Activated T-helper 1 cell treated with anti-CD3 and anti-CD28 coated beads, Interleukin-2, amount 50 U/mL, for 16 hours (primary cell): Measurements from ENCODE around the gene FASN.

ENCODE experiments used
- DNase-seq, 2 donors: peaks; one replicate each; pipeline ENCODE4 v3.0.0-alpha.2; 2020; ENCODE audit warnings: low read depth in 1 of 2, low spot score in 1 of 2

The FASN gene

GRCh38 chr17:82103553-82104451 is 5.8 kb upstream of the FASN start:
- DNase-seq, result no peak

DNA sequence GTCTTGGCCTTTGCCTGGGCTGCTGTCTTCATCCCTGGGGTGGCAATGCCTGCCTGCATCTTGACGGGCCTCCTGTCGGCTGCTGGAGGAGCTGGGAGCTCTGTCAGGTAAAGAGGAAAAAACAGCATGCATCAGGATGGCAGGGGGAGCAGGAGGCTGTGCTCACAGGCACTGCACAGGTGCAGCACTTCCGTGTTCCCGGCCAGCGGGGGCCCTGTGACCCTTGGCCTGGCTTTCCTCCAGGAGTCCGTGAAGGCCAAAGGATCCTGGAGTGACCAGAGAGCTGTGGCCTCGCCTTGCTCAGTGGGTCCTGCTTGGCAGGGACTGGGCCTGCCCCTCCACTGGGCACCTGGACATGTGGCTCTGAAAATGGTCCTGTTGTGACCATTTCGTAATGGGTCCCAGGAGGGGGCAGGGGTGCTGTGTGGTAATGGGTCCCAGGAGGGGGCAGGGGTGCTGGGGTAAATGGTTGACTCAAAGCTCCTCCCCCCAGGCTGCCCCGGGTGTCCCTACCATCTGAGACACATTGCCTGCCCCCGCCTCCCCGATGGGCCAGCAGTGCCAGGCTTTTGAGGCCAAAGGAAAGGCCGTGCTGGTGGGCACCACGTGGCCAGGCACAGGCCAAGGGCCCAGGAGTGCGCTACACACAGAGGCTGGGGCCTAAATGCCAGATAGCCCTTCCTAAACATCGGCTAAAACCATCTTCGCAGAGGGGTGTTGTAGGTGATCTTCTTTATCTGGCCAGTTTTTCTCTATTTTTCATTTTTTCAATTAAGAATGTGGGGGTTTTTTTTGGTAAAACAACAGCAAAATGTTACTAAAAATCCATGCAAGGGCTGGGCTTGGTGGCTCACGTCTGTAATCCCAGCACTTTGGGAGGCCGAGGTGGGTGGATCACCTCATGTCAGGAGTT is 4.0 kb upstream of the FASN start:
- DNase-seq, result no peak

- no peak for DNase-seq
Observed at GRCh38 chr17:82101301-82101715, 3.3 kb upstream of the FASN start.

- no peak for DNase-seq
Observed at GRCh38 chr17:82100502-82101298, 2.7 kb upstream of the FASN start.

DNA sequence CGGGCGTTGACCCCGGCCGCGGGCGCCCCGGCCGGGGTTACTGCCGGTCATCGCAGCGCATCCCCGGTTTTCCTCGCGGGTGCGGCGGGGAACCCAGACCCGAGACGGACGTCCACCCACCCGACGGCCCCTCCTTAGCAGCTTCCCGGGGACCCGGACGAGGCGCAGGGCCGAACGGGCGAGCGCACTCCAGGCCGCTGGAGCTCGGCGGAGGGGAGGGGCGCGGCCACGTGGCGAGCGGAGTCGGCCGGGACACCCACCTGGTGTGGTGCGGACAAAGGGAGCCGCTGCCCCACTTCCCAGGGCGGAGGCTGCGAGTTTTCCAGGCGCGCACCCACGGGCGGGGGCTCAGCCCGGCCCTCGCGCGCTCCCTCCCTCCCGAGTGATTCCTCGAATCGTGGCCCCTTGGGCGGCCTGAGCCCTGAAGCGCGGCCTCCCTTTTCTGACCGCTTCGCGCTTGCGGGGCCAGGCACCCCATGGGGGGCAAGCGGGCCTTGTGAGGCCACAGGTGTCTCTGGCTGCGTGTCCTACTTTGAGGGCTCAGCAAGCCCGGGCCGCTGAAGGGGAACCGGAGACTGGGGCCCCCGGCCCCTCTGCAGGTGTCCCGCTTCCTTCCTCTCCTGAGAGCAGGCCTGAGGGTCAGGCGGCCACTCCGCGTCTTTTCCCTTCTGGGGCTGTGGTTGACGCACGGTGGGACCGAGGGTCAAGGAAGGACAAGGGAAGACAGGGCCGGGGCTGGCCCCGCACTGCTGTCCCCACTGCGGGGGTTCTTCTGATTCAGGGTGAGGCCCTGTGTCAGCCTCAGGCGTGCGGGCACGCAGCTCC is 1.1 kb upstream of the FASN start:
- no peak for DNase-seq

- no peak for DNase-seq
Observed at GRCh38 chr17:82097919-82098168, 192 bp downstream of the FASN start.

DNA sequence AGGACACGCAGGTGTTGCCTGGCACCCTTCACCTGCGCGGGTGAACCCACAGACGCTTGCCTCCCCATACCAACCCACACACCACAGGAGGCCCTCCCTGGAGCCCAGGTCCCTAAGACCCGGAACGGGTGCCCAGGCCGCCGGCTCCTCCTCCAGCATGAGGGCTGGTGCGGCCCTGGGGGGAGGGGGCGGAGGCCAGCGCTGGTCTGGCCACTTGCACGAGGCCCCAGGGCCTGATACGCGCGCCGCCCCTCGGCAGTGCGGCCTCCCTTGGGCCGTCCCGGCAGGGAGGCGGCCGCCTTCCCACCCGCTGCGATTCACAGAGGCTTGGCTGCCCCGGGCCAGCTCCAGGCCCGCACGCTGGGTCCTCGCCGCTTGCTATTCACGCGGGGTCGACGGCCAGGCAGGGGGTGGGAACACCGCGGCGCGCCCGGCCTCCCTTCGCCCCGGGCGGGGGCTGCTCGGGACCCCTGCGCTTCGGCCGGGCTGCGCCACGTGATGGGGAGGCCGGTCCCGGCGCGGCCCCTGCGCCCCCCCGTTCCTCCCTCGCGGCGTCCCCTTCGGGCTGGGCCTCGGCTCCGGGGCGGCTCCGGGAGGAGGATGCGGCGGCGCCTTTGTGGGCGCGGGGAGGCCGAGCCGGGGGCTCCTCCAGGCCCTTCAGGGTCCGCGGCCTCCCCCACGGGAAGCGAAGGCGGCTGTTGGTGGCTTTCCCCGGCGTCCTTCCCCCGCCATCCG is 685 bp downstream of the FASN start:
- DNase-seq, result no peak

DNA sequence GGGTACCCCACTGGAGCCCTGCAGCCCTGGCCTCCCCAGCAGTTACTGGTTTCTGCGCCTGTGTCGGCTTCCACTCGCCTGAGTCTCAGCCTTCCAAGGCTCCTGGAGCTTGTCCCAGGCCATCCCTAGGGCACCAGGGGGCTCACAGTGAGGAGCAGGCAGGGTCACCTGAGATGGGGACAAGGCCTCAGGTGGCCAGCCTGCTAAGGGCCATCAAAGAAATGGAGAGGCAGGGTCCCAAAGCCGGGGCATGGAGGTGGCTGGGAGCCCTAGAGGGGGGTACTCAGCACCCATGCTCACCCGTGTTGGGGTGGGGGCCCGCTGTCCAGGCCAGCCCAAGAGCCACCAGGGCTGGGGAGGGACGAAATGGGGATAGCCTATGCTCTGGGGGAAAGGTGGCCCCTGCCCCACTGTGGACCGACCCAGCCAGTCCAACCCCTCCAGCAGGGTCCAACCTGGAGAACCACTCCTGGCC is 1.3 kb downstream of the FASN start:
- DNase-seq, result no peak

DNA sequence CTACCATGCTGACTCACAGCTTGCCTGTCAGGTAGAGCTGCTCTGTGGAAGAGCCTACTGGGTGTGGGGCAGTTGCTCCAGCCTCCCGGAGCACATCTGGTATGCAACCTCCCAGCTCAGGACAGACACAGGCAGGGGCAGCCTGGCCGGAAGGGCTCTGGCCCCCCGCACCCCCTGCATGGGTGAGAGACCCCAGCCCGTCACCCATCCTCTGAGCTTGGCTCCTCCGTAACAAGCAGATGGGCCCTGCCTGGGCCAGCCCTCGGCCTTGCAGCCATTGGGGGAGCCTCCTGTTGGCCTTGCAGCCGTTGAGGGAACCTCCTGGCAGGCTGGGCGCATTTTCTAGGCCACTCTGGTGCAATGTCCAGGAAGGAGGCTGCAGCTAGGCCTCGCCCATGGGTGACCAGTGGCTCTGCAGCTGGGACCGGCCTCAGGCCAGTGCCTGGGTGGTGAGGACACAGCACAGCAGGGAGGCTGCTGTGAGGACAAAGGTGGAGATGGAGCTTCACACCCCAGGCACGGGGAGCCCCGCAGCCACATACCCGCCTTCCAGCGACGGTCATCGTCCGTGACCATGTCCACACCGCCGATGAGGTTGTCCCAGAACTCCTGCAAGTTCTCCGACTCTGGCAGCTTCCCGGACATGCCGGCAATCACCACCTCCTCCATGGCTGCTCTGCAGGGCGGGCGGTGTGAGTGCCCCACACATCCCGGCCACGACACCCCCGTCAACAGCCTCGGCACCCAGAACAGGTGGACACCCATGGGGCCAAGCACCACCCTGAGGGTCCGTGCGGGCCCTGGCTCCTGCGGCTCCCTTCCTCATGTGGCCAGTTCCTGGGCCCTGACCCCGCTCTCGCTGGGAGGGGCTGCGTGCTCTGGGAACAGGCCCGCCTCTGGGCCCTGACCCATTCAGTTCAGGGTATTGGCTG is 2.0 kb downstream of the FASN start:
- DNase-seq, result no peak

DNA sequence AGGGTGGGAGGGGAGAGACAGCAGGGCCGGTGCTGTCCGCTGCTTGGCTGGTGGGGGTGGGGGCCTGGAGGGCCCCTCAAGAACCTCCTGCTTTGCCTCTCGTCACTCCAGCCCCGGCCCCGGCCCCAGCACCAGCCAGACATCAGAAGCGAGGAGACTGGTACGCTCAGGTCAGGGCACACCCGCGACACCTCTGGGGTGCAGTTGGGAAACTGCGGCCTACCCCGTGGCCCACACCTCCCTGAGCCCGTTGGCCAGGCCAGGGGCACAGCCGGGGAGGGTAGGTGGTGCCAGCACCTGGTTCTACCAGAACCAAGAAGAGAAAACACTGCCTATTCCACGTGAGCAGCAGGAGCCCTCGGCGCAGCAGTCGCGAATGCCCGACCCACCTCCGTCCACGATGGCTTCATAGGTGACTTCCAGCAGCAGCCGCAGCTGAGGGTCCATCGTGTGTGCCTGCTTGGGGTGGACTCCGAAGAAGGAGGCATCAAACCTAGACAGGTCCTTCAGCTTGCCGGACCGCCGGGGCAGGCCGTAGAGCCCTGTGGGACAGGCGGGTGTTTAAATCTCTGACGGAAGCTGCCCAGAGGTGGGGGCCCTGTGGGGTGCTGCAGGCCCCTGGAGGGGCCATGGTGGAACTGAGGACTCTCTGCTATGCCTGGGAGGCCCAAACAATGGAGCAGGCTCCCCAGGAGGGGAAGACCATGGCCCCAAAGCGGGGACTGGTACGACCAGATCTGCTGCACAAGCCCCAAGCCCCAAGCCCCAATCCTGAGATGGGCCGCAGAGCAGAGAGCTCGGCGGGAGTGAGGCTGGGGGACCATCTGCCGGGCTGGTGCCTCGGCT is 2.9 kb downstream of the FASN start:
- no peak for DNase-seq

DNA sequence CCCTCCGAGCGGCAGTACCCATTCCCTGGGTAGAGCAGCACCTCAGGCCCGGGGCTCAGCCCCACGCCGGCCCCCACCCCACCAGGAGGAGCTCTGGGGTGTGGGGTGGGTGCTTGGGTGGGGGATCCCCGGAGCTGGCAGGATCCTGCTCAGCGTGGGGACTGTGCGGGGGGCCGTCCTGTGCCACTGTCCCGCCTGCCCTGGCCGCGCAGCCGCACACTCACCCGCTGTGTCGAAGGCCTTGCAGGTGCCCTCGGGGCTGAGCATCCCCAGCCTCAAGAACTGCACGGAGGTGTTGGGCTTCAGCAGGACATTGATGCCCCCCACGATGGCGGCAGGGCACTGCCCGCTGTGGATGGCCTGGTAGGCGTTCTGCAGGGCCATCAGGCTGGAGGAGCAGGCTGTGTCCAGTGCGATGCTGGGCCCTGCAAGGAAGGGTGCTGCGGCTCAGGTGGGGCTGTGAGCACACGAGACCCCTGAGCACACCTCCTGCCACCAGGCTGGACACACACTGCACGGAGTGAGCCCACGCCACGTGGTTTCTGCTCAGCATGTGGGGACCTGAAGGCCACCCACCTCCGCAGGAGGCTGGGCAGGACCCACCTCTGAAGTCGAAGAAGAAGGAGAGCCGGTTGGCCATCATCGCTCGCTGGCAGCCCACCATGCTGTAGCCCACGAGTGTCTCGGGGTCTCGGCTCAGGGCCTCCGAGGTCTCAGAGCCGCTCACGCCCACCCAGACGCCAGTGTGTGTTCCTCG is 4.9 kb downstream of the FASN start:
- DNase-seq, result no peak

DNA sequence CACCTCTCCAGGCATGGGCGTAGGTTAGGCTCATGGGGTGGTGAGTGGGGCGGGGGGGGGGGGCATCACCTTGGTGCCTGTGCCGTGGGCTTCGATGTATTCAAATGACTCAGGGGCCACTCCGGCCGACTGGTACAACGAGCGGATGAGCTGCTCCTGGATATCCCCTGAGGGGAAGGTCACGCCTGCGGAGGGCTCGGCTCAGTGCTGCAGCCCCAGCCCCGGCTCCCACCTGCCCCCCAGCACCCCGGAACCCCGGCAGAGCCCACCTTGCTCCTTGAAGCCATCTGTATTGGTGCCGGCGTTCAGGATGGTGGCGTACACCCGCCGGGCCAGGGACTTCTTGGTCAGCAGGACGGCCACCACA is 5.4 kb downstream of the FASN start:
- no peak for DNase-seq

GRCh38 chr17:82092094-82092586 is 5.9 kb downstream of the FASN start:
- DNase-seq, result no peak

DNA sequence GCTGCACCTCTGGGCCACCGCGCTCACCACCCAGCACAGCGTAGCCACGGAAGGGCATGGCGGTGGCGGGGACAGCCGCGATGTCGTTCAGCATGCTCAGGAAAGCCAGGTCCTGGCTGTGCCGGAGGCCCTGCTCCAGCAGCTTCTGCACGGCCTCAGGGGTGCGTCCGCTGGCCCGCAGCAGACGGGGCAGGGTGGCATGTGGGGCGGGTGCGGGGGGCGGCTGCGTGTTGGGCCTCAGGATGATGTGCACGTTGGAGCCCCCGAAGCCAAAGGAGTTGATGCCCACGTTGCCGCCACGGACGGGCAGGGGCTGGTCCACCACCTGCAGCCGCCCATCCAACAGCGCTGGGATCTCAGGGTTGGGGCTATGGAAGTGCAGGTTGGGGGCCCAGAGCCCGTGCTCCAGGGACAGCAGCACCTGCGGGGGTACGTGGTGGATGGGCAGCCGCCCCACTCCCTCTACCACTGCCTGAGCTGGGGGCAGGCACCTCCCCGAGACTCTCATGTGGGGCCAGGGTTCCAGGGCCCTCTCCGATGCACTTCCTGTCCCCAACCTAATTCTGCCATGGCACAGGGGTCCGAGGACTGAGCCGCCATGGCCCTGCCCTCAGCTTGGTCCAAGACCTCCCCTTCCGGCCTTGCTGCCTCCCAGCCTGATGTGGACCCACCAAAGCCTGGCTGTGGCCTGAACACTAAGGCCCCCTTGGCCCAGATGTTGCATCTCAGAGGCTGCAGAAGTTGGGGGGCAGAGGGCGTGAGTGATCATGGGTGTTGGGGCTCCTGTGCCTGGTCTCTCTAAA is 6.6 kb downstream of the FASN start:
- no peak for DNase-seq

DNA sequence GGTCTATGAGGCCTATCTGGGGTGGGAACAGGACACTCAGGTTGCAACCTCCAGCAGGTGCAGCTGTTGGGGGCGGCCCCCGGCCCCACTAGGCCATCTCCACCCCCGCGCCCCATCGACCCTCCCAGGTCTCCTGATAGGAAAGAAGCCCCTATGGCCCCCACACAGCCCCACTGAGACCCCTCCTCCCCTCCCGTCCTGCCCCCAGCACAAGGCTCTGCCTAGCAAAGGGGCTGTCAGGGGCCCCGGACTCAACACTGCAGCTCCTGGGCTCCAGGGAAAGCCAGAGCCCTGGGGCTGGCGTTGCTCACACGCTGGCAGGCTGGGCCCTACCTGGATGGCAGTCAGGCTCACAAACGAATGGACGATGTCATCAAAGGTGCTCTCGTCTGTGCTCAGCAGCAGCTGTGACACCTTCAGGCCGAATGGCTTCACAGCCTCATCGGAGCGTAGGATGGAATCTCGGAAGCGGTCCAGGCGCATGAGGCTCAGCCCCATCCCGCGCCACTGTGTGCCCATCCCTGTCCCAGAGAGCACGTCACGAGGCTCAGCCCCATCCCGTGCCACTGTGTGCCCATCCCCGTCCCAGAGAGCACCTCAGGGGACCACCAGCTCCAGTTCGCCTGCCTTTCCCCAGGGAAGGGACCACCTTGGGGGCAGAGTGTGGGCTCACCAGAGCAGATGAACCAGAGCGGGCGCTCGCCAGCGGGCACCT is 7.3 kb downstream of the FASN start:
- no peak for DNase-seq
